Uterus (tissue), 4 donors: ENCODE measurements around the gene PPAN. TPM values are rescaled to one million over a fixed set of nuclear protein-coding genes. Genes with fewer than 3 reads are reported as not detected.

Source experiments
- DNase-seq, 2 donors: peaks; one replicate each; pipeline ENCODE4 v3.0.0-alpha.2; 2019 to 2020
- H3K27ac ChIP-seq, 2 donors: fragments of 200-600 bp; sonication (generic); 1 replicate in 1 of 2; 2 replicates in 1 of 2; pipeline ENCODE4 v1.5.1; 2016 to 2018
- H3K27me3 ChIP-seq, 2 donors: fragments of 200-600 bp; sonication (generic); one replicate each; pipeline ENCODE4 v1.5.1; 2018 to 2019; ENCODE audit warnings: control low read depth in 1 of 2
- H3K36me3 ChIP-seq, 2 donors: fragments of 200-600 bp; sonication (generic); one replicate each; pipeline ENCODE4 v1.5.1; 2019; ENCODE audit warnings: control low read depth in 1 of 2
- H3K4me1 ChIP-seq, 2 donors: fragments of 200-600 bp; sonication (generic); one replicate each; pipeline ENCODE4 v1.5.1; 2018 to 2019; ENCODE audit warnings: control low read depth in 1 of 2
- H3K4me3 ChIP-seq, 2 donors: fragments of 200-600 bp; sonication (generic); 1 replicate in 1 of 2; 2 replicates in 1 of 2; pipeline ENCODE4 v1.5.1; 2018 to 2019; ENCODE audit warnings: mild to moderate bottlenecking in 1 of 2
- H3K9me3 ChIP-seq, 2 donors: fragments of 200-600 bp; sonication (generic); one replicate each; pipeline ENCODE4 v1.5.1; 2019; ENCODE audit warnings: control low read depth in 1 of 2
- POLR2A ChIP-seq, 2 donors: fragments of 450-650 bp; IDR thresholded peaks; one replicate each; pipeline ENCODE4 v1.6.1; 2016; ENCODE audit warnings: antibody characterized with exemption in 2 of 2, mild to moderate bottlenecking in 1 of 2, moderate library complexity in 1 of 2
- intact Hi-C: fragments of 100-400 bp; cut with DNase I; formaldehyde crosslinking; loops from one replicate; pipeline ENCODE4 v1.15.1; 2023; ENCODE audit warnings: low total_unique reads
- total RNA-seq, 4 donors: library from RNA; depleted of rRNA in 3 of 4; stranded (reverse); fragments of >200 nt in 3 of 4; gene quantifications; one replicate each; pipeline versions ENCODE4 v1.1.0 to v1.2.4, GENCODE V29; 2014 to 2023
- TF ChIP-seq, protein P1 (sequence below), 4 experiments: fragments of 200-600 bp in 2 of 4; fragments of 450-650 bp in 2 of 4; sonication (generic) in 2 of 4; IDR thresholded peaks; one replicate each; pipeline ENCODE4 v1.5.1; 2016 to 2019; ENCODE audit warnings: antibody characterized with exemption in 4 of 4, mild to moderate bottlenecking in 2 of 4, moderate library complexity in 1 of 4
- donor health status: DM: yes; HTN: yes; CAD: no.

PPAN gene
- total RNA-seq, 4 donors from 2014 or later, result 5.6 to 54.8 (median 26.1) TPM

DNA sequence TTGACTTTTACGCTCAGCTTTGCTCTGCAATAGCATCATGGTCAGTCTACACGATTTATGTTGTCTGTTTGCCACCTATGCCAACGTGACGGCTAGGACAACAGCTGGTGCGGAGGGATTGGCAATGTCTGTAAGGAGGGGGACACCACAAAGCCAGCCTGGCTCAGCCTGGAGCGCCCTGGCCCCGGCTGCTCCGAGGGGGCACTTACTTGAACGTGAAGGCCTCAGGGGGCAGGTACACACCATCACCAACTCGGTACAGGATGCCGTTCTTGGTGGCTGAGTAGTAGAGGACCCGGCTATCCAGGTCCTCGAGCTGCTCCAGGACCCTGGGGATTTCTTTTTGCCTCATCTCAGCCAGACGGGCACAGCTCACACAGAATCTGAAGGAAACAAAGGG lies 40.0 kb downstream of the PPAN start:
- Histone ChIP-seq H3K36me3 (no peaks in the 10 kb centered on the region), H3K4me3 (no peak overlapping the region), H3K27ac (no peak overlapping the region), H3K4me1 (no peaks in the 10 kb centered on the region), H3K27me3 (no peaks in the 10 kb centered on the region), H3K9me3 (no peaks in the 10 kb centered on the region)
- TF ChIP-seq, protein P1, sequence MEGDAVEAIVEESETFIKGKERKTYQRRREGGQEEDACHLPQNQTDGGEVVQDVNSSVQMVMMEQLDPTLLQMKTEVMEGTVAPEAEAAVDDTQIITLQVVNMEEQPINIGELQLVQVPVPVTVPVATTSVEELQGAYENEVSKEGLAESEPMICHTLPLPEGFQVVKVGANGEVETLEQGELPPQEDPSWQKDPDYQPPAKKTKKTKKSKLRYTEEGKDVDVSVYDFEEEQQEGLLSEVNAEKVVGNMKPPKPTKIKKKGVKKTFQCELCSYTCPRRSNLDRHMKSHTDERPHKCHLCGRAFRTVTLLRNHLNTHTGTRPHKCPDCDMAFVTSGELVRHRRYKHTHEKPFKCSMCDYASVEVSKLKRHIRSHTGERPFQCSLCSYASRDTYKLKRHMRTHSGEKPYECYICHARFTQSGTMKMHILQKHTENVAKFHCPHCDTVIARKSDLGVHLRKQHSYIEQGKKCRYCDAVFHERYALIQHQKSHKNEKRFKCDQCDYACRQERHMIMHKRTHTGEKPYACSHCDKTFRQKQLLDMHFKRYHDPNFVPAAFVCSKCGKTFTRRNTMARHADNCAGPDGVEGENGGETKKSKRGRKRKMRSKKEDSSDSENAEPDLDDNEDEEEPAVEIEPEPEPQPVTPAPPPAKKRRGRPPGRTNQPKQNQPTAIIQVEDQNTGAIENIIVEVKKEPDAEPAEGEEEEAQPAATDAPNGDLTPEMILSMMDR (IDR thresholded peaks at IDR 0.05), result no peak
- TF ChIP-seq POLR2A (IDR thresholded peaks at IDR 0.05), result no peak
- intact Hi-C loops, result no loop called here
- no peak for DNase-seq

DNA sequence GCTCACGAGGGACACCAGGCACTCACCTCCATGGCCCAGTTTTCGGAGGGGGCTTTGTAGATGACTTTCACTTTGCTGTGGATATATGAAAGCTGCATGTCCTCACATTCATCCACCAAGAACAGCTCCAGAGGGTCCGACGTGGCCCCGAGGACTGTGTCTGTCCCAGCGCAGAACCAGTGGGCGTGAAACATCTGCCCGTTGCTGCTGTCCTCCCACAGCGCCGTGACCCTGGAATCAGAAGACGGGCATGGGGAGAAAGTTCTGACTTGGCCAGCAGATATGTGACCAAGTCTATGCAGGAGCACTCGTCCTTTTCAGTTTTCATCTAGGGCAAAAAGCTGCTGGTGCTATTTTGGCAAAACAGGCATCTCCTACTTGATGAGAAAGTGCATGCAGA lies 43.3 kb downstream of the PPAN start:
- H3K27me3 ChIP-seq, result no peaks in the 10 kb centered on the region
- intact Hi-C loops, result no loop called here
- H3K4me3 ChIP-seq, result no peak overlapping the region
- DNase-seq, result no peak
- H3K27ac ChIP-seq, result no peak overlapping the region
- no peak for TF ChIP-seq POLR2A (IDR thresholded peaks at IDR 0.05)
- TF ChIP-seq, protein P1 (IDR thresholded peaks at IDR 0.05), result no peak
- H3K9me3 ChIP-seq, result no peaks in the 10 kb centered on the region
- no peaks in the 10 kb centered on the region for H3K4me1 ChIP-seq
- H3K36me3 ChIP-seq, result no peaks in the 10 kb centered on the region

DNA sequence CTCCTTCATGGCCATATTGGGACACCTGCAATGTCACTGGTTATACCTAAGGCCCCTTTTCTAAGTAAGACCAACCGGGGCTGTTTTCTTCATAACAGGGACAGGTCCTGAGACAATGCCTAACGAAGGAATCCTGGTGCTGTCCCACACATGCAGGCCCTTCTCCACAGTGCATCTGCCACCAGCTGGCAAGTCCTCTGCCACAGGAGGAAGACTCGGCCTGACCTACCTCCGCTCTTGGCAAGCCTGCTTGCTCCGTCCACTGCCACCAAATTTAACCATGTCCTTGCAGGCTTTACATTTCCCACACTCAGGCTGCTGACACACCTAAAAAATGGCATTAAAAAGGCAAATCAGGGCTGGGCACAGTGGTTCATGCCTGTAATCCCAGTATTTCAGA lies 45.4 kb downstream of the PPAN start:
- Histone ChIP-seq H3K9me3 (no peaks in the 10 kb centered on the region), H3K36me3 (no peaks in the 10 kb centered on the region), H3K27ac (no peak overlapping the region), H3K27me3 (no peaks in the 10 kb centered on the region), H3K4me3 (no peak overlapping the region), H3K4me1 (no peaks in the 10 kb centered on the region)
- intact Hi-C loops, result no loop called here
- no peak for DNase-seq
- TF ChIP-seq, protein P1 (IDR thresholded peaks at IDR 0.05), result no peak
- TF ChIP-seq POLR2A (IDR thresholded peaks at IDR 0.05), result no peak

DNA sequence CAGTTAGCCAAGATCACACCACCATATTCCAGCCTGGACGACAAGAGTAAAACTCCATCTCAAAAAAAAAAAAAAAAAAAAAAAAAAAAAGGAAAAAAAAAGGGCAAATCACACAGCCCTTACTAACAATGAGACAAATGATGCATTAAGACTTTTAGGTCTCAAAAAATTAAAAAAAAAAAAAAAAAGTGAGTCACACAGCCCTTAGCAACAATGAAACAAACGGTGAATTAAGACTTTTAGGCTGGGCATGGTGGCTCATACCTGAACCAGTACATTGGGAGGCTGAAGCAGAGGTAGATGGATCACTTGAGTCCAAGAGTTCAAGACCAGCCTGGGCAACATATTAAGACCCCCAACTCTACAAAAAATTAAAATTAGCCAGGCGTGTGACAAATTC lies 45.9 kb downstream of the PPAN start:
- Histone ChIP-seq H3K27me3 (no peaks in the 10 kb centered on the region), H3K27ac (no peak overlapping the region), H3K4me3 (no peak overlapping the region), H3K36me3 (no peaks in the 10 kb centered on the region), H3K4me1 (no peaks in the 10 kb centered on the region), H3K9me3 (no peaks in the 10 kb centered on the region)
- intact Hi-C loops, result no loop called here
- TF ChIP-seq, protein P1 (IDR thresholded peaks at IDR 0.05), result no peak
- TF ChIP-seq POLR2A (IDR thresholded peaks at IDR 0.05), result no peak
- no peak for DNase-seq

DNA sequence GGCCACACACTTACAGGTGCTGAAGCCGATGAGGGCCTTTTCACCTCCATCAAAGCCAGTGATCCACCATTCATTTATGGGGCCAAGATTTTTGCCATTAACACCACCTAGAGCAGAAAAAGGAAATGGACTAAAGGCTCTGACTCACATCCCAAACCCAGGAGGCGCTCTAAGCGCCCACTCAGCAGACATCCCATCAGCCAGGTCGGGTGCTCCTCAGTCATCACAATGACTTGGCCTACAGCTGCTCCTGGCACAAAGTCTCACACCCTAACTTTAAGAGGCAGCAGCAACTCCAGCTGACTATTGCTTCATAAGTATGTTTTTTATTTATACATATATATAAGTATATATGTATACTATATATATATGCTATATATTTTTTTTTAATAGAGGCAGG lies 49.7 kb downstream of the PPAN start:
- Histone ChIP-seq H3K27ac (no peak overlapping the region), H3K9me3 (no peaks in the 10 kb centered on the region), H3K4me3 (no peak overlapping the region), H3K36me3 (no peaks in the 10 kb centered on the region), H3K4me1 (no peaks in the 10 kb centered on the region), H3K27me3 (no peaks in the 10 kb centered on the region)
- intact Hi-C loops, result no loop called here
- no peak for TF ChIP-seq POLR2A (IDR thresholded peaks at IDR 0.05)
- TF ChIP-seq, protein P1 (IDR thresholded peaks at IDR 0.05), result no peak
- no peak for DNase-seq
